Colon (tissue), 2 donors: ENCODE data around the gene YBEY.
"Not testable (repeated sequence)": the region's sequence is repeated elsewhere in the genome, so short reads cannot be mapped to it uniquely, and the experiment has no call there.

ENCODE experiments used
- FAIRE-seq: peaks from 2 replicates; lab custom pipeline; 2012; peaks lifted over from hg19 to GRCh38; lab: Jason Lieb, UNC
- donor health status: control.
- donor health status: control.

Gene YBEY

DNA sequence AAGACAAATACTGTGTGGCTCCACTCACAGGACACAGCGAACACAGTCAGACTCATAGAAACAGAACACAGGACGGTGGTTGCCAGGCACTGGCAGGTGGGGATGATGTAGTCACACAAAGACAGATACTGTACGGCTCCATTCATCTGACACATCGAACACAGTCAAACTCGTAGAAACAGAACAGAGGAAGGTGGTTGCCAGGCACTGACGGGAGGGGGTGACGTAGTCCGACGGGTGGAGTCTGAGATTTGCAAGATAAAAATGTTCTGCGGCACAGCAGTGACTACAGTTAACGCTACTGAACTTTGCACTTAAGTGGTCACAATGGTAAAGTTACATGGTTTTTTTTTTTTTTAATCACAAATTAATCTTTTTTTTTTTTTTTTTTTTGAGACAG, 18.8 kb downstream of the YBEY start:
- FAIRE-seq, result no peak

DNA sequence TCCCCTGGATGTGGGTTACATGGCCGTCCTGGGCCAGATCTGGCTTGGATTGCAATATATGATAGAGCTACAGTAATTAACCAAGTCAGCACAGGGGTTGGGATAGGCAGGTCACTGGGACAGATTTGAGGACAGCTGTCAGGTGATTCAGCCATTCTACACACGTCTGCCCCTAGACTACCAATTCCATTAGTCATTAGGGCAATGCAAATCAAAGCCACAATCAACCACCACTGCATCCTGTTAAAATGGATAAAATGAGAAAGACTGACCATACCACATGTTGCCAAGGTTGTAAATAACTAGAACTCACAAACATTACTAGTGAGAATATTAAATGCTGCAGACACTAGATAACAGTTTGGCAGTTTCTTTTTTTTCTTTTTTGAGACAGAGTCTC, 21.5 kb downstream of the YBEY start:
- FAIRE-seq, result no peak

DNA sequence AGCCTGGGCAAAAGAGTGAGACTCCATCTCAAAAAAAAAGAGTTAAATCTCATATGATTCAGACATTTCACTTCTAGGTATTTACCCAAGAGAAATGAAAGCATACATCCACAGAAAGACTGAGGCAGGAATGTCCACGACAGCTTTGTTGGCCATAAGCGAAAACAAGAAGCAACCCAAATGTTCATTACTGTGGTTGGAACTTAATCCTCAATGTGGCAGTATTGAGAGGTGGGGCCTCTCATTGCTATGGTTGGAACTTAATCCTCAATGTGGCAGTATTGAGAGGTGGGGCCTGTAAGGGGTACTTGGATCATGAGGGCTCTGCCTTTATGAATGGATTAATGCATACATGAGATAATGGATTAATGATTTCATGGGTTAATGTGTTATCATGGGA, 22.3 kb downstream of the YBEY start:
- no peak for FAIRE-seq

DNA sequence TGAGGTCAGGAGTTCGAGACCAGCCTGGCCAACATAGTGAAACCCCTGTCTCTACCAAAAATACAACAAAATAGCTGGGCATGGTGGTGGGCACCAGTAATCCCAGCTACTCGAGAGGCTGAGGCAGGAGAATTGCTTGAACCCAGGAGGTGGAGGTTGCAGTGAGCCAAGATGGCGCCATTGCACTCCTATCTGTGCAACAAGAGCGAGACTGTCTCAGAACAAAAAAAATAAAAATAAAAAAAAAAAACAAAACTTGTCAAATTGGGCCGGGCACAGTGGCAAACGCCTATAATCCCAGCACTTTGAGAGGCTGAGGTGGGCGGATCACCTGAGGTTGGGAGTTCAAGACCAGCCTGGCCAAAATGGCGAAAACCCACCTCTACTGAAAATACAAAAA, 24.1 kb downstream of the YBEY start:
- FAIRE-seq, result not testable (repeated sequence)

DNA sequence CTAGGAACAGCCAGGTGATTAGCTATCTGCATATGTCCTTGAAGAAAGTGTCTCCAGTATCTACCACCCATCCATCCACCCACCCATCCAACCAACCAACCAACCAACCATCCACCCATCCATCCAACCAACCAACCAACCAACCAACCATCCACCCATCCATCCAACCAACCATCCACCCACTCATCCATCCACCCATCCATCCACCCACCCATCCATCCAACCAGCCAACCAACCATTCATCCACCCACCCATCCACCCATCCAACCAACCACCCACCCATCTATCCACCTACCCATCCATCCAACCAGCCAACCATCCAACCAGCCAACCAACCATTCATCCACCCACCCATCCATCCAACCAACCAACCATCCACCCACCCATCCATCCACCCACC, 25.4 kb downstream of the YBEY start:
- FAIRE-seq, result no peak

DNA sequence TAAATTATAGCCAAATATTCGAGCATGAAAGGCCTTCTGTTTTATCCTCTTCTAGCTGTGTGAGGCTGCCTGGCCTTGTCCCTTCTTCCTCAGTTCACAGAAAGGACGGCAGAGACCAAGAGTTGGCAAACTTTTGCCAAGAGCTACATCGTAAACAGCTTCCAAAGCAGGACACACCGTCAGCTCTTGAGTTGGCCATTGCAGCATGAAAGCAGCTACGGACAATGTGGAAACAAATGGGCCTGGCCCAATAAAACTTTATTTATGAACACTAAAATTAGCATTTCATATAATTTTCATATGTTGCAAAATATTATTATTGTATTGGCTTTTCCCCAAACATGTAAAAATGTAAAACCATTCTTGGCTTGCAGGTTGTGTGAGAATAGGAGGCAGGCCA, 26.8 kb downstream of the YBEY start:
- FAIRE-seq, result no peak

DNA sequence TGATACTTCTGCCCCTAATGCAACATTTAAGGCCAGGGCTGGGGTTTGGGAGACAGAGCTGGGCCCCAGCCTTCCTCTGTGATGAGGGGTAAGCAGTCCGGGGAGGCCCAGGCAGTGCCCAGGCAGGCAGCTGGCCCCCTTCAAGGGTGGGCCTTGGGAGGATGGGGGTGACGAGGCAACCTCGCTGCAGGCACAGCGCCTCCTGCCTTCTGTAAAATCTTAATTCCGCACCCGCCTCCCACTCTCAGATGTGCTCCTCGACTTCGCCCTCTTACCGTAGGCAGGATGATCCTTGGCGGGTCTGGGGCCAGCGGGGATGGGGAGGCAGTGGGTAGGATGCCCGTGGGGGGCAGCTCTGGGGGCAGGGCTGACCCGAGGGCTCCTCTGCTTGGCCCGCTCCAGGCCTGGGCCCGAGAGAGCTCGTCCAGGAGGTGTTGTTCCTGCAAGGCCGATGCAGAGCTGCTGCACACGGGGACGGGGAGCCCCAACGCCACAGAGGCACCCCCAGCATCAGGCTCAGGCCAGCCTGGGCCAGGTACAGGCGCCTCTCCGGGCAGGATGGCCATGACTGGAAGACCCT, 28.4 kb downstream of the YBEY start:
- no peak for FAIRE-seq

DNA sequence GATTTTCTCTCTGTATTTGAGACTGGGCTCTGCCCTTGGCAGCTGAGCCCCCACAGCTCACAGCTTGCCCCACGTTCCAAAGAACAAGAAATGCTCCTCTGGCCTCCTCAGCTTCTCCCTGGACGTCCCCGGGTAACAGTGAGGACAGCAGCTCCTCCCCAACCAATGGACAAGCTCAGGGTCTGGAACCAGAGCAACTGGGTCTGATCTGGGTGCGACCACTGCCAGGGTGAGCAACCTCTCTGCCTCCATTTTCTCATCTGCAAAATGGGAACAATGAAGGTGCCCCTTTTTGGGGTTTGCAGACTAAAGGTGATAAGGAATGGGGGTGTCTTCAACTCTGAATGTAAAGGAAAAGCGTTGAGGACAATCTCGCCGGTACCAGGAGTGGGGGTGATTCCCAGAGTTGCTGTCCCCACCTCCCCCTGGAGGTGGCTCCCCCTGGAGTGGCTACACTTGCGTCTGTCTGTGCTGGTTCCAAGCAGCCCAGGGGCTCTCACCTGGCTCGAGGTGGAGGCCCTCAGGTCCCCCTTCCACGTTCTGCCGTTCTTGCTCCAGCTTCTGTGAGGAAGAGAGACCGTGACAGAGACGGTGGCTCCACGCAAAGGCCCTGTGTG, 30.7 kb downstream of the YBEY start:
- no peak for FAIRE-seq

DNA sequence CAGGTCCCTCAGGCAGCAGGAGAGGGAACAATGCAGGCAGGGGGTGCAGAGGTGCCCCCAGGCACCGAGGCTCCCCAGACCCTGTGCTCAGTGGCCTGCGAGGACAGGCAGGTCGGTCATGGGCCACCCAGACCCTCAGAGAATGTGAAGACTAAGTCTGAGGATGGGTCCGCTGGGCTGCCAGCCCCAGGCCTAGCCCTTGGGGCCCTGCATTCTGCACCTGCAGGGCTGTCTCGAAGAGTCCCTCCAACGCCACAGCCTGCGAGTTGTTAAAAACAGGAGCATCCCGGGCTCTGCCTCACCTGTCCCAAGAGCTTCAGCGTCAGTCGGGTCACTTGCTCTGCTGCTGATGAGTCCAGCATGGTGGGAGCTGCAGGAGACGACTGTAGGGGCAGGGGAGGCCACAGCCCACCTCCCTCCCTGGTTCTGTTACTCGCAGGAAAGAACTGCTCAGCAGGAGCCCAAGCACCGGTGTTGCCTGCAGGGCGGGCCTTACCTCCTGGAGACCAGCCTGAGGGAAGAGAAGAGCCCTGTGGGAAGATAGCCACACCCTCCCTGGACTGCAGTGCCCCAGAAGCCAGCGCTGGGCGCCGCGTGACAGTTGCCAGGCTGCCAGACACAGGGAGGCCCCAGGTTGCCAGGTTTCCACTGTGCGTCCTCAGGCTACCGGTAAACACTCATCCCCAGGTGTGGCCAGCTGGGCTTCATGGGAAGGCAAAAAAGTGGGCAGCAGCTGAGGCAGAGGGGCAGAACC, 31.7 kb downstream of the YBEY start:
- no peak for FAIRE-seq

DNA sequence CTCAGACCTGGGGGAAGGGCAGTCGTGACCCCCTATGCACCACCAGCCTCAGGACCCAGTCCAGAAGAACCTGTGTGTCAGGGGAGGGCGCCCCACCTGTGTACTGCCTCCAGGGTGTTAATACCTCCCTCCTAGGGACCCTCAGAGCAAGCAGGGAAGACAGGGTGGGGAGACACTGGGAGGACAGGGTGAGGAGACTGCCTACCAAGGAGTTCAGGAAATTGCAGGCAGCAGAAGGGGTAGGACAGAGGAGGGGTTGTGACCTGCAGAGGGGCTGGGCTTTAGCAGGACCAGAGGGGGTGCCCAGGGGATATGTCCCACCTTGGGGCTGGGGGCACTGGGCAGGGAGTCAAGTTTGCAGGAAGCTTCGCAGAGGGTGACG, 32.3 kb downstream of the YBEY start:
- FAIRE-seq, result no peak

DNA sequence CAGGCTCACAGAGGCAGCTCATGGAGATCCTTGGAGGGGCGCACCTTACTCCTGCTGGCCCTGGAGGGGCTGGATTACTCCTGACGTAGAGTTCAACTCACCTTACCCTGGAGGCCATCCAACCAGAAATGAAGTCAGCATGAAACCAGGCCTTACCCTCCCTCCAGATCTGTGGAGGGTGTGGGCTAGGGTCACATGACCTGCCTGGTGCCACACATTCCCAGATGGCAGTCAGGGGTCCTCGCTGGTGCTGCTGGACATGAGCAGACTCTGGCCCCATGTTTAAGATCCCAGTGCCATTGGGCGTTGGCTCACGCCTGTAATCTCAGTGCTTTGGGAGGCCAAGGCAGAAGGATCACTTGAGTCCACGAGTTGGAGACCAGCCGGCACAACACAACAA, 33.0 kb downstream of the YBEY start:
- FAIRE-seq, result no peak

DNA sequence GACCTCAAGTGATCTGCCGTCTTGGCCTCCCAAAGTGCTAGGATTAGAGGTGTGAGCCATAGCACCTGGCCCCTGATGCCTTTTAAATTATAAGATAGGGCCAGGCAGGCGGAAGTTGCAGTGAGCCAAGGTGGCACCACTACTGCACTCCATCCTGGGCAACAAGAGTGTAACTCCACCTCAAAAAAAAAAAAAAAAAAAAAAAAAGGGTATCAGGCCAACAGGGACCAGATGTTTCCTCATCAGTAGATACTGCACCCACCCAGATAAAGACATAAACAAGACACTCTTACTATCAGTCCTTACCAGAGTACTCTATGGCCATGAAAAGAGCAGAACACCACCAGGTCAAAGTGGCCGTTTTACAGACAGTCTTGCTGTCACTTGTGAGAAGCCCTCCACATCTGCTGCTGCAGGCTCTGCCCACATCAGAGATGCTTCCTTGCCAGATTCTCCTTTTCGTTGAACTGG, 34.2 kb downstream of the YBEY start:
- no peak for FAIRE-seq

DNA sequence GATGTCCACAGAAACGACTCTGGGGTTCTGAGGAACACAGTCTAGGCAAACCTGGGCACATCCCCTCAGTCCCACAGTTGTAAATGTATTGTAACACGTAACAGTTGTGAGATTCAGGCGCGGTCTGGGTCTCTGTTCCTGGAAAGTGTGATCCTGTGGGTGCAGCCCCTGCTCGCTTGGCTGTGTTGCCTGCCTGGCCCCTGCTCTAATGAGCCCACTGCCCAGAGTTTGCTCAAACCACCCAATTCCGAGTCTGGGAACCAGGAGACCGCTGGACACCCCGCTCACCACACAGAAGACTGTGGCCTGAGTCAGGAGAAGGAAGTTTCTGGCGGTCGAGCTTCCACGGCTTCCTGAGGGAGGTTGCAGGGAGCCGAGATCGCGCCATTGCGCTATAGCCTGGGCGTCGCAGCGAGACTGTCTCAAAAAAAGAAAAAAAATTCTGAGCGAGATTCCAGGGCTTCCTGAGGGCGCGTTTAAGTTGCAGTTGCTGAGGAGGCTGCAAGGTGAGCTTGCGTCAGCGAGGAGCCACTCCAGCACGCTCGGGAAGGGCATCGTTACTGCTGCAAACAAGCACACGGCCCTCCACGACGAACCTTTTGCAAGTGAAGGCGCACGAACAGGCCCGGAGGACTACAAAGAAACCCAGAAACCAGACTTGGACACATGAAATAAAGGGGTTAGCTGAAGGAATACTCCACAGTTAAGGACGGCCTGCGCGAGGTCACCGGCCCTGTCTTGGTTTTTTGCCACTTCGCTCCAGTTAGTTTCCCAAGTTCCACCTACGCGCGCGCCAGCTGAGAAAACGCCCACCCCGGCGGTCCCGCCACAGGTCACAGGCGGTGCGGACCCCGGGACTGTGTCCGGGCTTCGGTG, 36.4 kb downstream of the YBEY start:
- no peak for FAIRE-seq

DNA sequence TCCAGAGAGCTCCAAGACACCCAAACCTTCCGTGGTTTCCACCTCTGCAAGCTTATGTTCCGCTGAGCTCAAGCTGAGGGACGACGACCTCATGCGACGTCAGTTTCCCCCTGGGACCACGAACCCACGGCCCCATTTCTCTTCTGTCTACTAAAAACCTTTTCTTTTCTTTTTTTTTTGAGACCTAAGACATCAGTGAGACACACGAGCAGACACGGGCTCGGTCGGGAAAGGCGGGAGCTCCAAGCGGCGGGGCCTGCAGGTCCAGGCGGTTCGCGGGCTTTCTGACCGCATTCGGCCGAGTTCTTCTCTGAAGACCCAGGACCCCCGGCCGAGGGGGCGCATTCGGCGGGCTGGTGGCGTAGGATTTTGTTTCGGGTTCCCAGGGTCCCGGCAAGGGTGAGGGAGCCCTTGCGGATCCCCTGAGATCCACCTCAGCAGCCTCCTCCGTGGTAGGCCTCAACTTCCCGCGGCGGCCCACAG, 37.1 kb downstream of the YBEY start:
- FAIRE-seq, result no peak

DNA sequence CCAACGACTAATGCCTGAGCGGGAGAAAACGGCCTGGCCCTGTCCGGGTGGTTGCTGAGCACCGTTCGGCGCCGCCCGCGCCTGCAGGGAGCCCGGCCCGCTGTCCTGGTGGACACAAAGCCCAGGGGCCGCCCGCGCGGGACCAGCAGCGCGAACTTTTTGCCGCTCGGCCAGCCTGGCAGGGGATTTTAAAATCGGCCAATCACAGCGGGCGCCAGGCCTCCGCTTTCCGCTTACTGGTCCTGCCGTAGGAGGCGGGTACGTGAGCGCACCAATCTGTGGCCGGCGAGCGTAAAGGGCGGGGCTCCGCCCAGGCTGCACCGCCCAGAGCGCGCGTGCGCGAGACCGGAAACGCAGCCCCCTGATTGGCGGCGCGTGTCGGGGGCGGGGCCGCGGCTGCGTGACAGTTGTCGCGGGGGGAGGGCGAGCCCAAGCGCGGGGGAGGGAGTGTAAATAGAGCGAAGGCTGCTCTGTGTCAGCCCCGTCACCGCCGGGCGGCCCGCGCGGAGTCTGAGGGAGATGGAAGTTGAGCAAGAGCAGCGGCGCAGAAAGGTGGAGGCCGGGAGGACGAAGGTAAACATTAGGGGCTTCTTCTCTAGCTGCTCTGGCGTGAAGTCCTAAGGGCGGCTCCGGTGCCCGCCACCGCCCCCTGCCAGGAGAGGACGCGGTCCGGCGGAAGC, 37.7 kb downstream of the YBEY start, which contains the start of the genes C21orf58 and PCNT:
TSS of gene C21orf58 (minus strand) at position 161 of the 680 bp plus-strand sequence. CDS start 1,132 bp downstream, outside the sequence.
TSS of gene PCNT (plus strand) at position 447 of the 680 bp plus-strand sequence. CDS start at position 520, 73 bp downstream.
- FAIRE-seq, result no peak

DNA sequence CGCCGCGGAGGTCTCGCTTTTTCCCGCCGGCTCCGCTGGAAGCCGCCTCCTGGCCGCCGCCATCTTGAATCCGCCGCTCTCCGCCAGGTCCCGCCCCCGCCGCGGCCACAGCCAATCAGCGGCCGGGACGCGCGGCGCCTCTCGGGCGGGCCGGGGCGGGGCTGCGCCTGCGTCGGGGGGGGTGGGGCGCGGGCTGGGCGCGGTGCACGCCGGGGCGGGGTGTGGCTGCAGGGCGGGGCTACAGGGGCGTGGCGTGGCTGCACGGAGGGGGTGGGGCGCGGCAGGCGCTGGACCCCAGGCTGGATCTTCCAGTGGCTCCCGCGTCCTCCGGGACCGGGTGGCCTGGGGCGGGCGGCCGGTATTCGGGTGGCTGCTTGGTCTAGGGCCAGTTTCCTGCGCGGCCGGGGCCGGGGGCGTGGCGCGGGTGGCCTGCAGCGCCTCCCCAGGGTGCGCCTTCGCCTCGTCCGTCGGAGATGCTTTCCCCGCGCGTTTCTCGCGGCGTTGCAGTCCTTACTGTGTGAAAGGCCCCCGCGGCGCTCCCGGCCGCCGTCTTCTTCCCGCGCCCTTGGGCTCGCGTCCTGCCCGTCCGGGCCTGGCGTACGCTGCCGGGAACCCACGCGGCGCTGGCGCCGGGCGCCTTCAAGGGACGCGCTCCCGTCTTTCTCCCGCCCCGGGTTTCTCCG, 38.4 kb downstream of the YBEY start:
- no peak for FAIRE-seq

DNA sequence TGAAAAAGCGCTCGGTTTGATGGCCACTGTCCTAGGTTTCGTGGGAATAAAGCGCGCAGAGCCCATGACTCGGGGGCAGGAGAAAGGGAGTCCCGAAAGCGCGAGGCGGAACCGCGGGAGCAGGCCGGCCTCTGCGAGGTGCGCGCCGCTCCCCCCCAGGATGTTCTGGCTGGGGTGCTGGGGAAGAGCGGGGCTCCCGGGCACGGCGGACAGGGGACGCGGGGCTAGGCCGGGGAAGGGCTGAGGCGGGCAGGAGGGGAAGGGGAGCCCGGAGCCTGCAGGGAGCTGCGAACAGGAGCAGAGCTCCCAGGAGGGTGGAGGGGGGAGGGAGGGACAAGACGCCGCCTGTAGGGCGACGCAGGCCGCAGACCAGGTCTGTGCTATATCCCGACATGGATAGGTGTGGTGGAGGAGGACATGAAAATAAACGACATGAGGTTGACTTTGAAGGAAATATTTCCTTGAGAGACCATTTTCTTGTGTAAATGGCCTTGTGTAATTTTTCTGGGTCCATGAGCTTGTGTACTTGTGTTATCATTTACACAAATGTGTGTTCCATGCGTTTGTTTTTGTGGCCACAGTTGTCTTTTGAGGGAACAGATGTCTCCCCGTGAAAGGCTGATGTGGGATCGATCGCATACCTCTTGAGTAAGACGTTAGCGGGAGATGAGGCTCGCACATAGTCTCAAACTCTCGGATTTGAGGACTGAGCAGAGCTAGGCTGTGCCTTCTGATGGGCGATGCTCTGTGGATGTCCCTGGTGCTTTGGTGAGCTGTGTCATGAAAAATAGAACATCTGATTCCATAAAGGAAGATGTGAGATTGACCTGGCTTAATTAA, 39.2 kb downstream of the YBEY start:
- no peak for FAIRE-seq

DNA sequence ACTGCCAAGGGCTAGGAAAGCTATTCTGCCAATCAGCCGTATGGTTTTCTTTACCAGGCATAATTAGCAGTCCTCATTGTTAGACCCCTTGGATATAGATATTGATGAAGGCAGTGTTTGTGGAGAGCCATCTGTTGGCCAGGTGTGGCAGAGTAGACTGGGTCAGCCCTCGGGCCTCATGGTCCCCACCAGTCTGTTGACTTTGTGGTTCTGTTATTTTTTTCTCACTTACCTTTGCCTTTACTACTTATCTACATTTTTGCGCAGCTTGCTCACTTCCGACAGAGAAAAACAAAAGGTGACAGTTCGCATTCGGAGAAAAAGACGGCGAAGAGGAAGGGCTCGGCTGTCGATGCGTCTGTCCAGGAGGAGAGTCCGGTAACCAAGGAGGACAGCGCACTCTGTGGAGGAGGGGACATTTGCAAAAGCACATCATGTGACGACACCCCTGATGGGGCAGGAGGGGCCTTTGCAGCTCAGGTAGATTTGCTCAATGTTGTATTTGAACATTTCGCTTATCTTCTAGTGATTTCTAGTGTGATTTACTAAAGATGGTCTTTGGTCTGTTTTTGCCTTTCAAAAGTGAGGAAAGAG, 40.1 kb downstream of the YBEY start:
- no peak for FAIRE-seq

DNA sequence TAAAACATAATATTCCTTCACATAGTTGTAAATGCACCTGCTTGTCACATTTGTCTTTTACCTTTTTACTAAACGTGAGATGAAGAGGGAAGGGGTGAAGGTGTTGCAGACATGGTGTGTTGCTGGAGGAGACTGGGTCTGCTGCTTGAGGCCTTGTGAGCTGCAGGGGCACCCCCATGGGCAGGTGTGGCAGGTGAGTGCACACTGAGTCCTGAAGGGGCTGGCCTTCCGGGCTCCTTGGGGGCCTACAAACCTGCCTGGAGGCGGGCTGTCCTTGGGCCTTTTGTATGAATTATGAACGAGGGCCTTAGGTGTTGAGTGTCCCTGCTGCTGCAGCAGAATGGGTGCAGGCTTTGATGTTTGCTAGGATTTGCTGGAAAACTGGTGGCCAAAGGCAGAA, 41.6 kb downstream of the YBEY start:
- FAIRE-seq, result no peak

DNA sequence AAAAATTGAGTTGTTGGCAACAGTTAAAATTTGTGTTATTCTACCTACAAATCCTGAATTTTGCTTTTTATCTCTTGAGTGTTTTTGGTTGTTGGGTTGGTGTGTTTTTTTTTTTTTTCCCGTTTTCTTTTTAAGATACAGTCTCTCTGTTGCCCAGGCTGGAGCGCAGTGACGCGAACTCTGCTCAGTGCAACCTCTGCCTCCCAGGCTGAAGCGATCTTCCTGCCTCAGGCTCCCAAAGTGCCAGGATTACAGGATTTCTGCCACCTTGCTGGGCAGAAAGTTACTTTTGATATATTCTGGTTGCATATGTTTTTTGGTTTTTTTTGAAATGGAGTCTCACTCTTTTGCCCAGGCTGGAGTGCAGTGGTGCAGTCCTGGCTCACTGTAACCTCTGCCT, 42.0 kb downstream of the YBEY start:
- no peak for FAIRE-seq
